Kidney tubule cell (primary cell): ENCODE results near the gene SOAT2.

Experiments
- DNase-seq: peaks from one replicate; pipeline ENCODE4 v3.0.0-alpha.2; 2018; ENCODE audit warnings: low spot score

Gene SOAT2

DNA sequence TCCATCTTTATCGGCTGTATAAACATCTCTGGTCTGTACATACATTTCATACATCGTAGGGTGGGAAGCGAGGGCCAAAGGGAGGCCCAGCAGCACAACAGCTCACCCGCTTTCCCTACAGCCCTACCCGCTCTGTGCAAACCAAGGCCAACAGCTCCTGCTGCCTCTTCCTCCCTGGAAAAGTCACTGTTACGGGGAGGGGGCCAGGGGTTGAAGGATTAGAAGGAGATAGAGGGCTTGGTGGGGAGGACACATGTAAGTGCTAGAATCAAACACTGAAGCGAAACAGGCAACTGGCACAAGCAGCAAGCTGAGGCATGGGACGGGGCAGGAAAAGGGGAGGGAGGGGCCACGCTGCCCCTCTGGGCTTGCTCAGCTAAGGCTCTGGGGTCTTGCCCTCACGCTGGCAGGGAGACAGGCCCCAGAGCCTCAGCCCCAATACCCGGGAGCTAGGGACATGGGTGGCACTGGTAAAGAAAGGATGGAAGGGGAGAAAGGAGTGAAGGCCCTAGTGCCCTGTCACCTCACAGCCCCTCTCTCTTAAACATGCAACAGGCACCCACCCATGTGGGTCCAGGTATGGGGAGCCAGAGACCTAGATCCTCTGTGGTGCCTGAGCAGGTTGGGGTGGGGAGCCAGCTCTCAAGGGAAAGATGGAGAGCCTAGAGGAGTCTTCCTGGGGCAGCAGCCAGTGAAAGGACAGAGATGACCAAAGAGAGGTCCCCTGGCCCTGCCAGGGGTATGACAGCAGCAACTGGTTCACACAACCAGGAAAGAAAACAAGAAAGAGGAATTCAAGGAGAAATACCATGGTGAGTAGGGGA lies 38.5 kb upstream of the SOAT2 start:
- no peak for DNase-seq

DNA sequence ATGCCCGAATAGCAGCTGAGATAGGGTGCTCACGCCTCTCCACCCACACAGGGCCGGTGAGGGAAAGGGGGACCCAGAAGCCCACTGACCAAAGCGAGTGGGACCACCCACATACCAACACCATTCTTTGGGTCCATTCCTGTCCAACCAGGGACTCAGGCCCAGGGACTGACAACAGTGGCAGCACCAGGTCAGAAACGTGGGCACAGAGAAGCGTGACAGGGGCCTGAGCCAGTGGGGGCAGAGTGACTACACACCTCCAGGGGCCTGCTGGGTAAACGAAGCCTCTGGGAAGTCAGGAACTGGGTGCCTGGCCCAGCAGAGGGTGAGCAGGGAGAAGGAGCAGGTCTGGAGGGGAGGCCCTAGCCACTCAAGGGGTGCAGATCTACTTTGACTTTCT lies 37.8 kb upstream of the SOAT2 start:
- no peak for DNase-seq

GRCh38 chr12:53065975-53066931 lies 37.0 kb upstream of the SOAT2 start:
- DNase-seq: peak; percentile 74

GRCh38 chr12:53067074-53067992 lies 36.0 kb upstream of the SOAT2 start:
- DNase-seq: no peak

DNA sequence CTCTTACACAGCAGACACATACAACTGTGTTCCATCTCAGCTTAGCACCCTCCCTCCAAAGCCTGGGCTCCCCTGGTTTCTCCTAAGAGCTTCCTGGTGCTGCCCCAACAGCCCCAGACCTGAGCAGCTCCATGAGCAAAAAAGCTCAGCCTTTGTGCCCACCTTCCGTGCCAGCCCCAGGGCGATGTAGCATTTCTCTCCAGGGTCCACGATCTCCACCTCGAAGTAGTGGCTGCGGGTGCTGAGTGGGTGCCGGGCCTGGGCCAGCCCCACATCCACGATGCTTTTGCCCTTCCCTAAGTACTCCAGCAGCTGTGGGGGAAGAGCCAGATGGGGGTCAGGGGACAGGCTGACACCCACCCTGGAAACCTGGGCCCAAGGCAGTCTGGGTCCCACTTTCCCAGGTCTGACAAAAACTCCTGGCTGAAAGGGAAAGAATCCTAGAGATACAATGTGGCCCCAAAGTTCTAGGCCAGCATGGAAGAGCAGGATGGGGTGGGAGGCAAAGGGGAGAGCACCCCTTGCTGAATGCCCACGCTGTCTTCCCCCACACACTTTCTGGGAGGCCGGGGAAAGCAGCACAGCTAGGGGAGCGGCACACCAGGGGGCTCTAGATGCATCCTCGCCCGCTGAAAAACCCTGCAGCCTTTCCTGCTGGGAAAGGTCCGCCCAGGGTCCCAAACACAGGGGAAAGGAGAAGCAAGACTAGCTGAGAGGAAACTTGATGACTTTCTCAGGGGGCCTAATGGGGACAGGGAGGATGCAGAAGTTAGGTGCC lies 35.1 kb upstream of the SOAT2 start:
- no peak for DNase-seq

GRCh38 chr12:53068811-53069585 lies 34.3 kb upstream of the SOAT2 start:
- DNase-seq: no peak

GRCh38 chr12:53069621-53070410 lies 33.5 kb upstream of the SOAT2 start:
- no peak for DNase-seq

DNA sequence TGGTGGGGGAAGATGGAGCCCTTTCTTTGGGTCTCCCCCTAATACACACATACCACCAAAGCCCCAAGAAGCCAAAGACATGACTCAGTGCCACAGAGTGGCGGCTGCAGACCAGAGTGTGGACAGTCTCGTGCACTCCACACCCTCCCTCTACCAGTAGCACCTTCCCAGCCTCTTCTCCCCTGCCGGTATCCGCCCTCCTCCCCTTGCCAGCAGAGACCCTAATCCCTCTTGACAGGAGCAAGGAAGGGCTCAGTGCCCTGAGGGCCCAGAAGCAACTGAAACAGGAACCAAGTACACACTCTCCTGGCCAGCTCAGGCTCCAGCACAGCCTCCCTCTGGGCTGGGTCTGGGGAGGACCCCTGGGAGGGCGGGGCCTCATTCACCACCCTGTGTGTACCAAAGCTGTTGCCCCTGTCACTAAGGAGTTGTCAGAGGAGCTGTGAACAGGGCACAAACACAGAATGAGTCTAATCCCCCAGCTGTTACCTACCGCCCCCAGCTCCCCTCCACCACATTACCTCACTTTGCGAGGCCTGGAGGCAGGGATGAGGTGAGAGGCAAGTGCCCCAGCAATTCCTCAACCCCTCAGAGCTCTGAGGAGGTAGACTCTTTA lies 32.3 kb upstream of the SOAT2 start:
- DNase-seq: no peak

DNA sequence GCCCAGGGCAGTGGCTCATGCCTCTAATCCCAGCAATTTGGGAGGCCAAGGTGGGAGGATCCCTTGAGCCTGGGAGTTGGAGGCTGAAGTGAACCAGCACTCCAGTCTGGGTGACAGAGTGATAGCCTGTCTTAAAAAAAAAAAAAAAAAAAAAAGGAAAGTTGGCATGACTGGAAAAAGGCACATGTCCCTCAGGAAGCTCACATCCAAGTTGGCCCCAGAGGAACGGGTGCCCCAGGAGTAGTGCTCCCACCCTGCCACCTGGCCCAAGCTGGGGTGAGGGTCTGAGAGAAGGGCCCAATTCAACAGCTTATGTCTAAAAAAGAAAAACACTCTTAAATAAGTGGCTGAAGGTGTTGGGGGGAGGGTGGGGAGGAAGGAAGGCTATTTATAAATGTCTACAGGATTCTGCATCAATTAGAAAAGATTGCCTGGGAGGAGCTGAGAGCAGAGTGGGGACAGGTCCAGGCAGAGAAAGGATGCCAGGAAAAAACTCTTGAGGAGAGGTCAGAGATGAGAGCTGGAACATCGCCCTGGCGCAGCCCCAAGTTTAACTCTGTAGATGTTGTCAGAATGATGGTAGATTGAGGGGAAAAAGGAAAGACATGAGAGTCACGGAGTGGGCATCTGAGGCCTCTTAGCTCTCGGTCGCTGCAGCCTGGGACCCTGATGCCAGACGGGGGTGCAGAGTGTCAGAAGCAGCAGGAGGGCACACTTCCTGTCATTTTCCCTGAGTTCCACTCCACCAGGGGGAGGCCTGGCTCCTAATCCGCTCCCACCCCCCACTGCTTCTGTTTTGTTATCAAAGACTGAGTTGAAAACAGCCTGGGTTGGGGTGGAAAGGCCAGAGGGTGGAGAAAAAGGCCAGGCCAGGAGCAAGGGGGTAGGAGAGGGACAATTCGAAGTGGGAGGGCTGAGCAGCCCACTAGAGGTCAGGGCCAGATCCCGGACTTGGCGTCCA lies 31.4 kb upstream of the SOAT2 start:
- DNase-seq: no peak

DNA sequence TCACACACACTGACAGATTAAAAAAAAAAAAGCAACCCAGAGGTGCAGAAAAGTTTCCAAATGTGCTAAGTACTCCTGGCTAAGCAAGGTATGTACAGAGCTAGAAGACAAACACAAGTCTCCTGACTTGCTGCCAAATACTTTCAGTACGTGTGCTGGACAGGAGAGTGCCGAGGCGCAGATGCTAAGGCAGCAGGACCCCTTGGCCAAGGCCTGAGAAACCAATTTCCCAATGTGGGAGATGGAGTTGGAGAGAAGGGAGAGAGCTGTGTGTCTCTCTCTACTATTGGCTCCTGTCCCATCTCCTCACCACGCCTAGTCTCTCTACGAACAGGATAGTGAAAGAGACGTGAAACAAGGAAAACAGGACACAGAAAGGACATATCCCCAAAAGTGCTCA lies 29.4 kb upstream of the SOAT2 start:
- DNase-seq: no peak

- no peak for DNase-seq
Measured at GRCh38 chr12:53074283-53074998, 28.8 kb upstream of the SOAT2 start.

DNA sequence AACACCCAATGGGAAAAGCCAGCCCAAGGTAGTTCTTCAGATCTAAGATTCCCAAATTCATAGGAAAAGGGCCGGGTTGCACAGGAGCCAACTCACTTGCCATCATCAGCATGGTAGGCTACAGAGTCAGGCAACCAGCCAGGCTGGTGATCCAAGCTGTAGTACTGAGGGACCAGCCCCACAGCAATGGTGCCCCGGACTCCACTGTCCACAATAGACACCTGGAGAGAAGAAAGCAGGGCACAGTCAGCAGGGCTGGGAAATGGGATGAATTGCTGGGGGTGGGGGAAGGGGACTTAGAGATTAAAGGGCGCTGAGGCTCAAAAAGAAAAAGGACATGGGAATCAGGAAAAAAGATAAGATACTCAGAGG lies 28.3 kb upstream of the SOAT2 start:
- DNase-seq: no peak

DNA sequence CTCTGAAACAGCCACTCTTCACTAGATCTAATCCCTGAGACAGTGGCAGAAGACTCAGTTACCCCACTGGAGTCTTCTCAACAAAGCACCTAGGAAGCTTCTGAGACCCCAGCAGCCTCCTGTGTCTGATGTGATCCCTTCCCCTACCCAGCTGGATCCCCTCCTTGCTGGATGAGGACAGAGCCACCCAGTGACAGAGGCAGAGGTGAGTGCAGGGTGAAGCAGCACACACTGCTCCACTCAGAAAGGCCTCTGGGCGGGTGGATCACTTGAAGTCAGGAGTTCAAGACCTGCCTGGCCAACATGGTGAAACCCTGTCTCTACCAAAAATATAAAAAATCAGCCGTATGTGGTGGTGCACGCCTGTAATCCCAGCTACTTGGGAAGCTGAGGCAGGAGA lies 26.8 kb upstream of the SOAT2 start:
- DNase-seq: no peak

DNA sequence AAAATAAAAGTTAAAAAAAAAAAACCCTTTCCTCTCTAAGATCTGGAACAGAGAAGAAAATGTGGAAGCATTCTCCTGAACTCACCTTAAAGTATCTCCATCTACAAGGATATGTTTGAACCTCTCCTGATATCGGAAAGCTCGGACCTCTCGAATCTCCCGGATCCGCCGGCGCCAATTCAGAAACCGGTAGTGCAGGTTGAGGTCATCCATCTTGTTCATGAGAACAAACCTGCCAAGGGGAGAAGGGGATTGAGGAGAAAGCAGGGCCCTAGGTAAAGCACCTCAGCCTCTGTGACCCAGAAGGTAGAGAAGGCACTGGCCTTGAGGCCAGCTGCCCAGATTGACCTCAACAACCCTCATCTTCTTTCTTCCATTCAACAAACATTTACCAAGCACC lies 26.3 kb upstream of the SOAT2 start:
- DNase-seq: no peak

GRCh38 chr12:53078425-53079225 lies 24.7 kb upstream of the SOAT2 start:
- DNase-seq: no peak
